ENCODE results near the gene USP47.
A peak's percentile ranks its signal among the peaks of the same experiment; 100 is the strongest.

Gene USP47

DNA sequence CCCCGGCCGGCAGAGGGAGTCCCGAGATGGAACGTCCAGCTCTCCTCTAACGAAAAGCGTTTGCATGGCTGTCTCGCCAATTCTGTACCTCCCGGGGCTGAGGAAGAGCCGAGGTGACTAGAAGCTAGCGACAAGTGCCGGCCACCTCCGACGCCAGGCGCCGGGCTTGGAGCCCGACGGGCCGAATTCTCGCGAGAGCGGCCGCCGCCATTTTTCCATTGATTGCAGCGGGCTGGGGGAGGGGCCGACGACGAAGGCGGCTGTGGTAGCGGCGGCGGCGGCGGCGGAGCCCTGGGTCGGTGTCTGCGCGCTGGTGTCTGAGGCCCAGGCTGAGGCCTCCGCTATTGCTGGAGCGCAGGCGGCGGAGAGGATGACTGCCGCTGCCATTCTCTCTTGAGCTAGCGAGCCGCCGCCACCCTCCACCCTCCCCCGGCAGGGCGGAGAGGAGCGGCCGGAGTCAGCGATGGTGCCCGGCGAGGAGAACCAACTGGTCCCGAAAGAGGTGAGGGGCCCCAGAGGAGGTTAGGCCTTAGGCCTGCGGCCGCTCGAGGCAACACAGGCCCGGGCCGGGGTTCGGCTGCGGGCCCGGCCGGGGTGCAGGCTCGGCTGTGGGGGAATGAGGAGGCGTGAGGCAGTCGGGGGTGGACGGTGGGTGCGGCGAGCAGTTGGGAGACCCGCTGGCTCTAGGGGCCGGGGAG, at the start of gene USP47:
Gene USP47, plus strand, starts transcription at position 250 of the 698 bp plus-strand sequence. Its CDS starts 214 bp downstream, at position 464.
- peak within 1 kb of the TSS; percentile 99 for H3K27ac ChIP-seq
- peak; percentile 73 for TF ChIP-seq CTCF (conservative IDR thresholded peaks at IDR 0.05)

DNA sequence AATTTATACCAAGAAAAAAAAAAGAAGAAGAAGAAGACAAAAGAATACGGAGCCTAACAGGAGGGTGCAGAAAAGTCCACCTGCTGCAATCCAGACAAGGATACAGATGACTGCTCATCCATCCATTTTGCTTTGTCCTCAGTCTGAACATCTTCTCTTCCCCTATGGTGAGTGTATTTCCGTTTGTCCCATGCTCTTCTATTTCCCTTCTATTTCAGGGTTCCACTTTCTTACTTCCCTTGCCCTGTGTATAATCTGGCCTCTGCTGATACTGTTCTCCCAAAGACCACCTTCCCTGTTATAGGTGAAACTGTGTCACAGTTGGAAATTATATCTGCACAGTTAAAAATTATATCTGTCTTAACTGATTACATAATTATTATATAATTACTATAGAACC, 48.7 kb upstream of the USP47 start:
- no peak overlapping the region for H3K27ac ChIP-seq
- no peak for TF ChIP-seq CTCF (conservative IDR thresholded peaks at IDR 0.05)

DNA sequence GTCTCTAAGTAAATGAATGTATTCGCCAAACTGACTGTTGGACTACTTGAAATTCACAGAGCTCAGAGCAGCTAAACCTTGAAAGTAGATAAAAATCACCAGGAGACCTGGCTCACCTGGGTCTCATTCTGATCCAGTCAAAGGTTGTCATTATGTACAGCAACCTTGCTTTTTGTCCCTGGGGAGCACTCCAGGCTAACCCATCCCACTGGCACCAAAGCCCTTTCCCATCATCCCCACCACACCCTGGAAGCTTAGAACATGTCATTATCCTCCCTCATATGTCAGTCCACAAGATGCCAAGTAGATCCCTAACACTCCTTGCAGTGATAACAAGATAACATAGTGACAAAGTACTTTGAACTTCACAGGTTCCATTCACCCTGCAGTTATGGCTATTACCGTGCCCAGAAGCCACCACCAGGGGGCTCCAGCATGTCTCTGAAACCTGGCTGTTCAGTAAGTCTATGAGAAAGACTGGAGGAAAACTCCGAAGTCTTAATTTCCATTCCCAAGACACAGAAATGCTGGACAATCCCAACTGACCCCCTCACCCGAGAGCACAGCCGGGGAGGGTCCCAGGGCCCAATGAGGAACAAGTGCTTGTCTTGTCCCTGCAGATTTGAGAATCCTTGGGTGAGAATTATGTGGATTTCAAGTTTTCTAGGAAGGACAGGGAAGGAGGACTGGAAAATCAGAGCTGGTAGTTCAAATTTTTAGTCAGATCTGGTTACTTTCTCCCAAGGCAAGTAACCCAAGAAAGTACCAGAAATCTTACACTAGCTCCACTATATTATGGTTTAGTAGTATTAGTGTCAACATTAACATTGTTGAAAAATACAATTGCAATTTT, 43.0 kb upstream of the USP47 start:
- peak; percentile 94 for TF ChIP-seq CTCF (conservative IDR thresholded peaks at IDR 0.05)
- H3K27ac ChIP-seq = no peak overlapping the region

- no peak overlapping the region for H3K27ac ChIP-seq
- TF ChIP-seq CTCF (conservative IDR thresholded peaks at IDR 0.05) = no peak
These were observed 36.5 kb upstream of the USP47 start for GRCh38 chr11:11805228-11805627.

- TF ChIP-seq CTCF (conservative IDR thresholded peaks at IDR 0.05) = no peak
These were observed 35.7 kb upstream of the USP47 start for GRCh38 chr11:11806074-11806473.

GRCh38 chr11:11806586-11806985, 35.2 kb upstream of the USP47 start:
- TF ChIP-seq CTCF (conservative IDR thresholded peaks at IDR 0.05) = no peak
- no peak overlapping the region for H3K27ac ChIP-seq

More at GRCh38 chr11:11806074-11806473, 35.7 kb upstream of the USP47 start:
- no peak overlapping the region for H3K27ac ChIP-seq
